GM23338 (cell line): Measurements from ENCODE around the gene SMAD1.

Source experiments
- EZH2 ChIP-seq: fragments of 200-600 bp; sonication (generic); IDR thresholded peaks from one replicate; pipeline ENCODE4 v1.8.0; 2017; ENCODE audit warnings: antibody characterized with exemption, mild to moderate bottlenecking, low read depth; ENCODE audit not compliant: unreplicated experiment
- POLR2AphosphoS5 ChIP-seq: IDR thresholded peaks from 2 replicates; pipeline ENCODE4 v1.6.1; 2016; ENCODE audit warnings: antibody characterized with exemption, low read depth
- TF ChIP-seq, protein P1 (sequence below), 2 experiments: fragments of 200-600 bp in 1 of 2; sonication (generic) in 1 of 2; conservative IDR thresholded peaks; 2 replicates each; pipeline versions ENCODE4 v1.5.1 to v1.6.1; 2016 to 2017; ENCODE audit warnings: antibody characterized with exemption in 2 of 2, low read depth in 2 of 2, mild to moderate bottlenecking in 2 of 2, moderate library complexity in 1 of 2
- TF ChIP-seq, protein P2 (sequence below): IDR thresholded peaks from one replicate; pipeline ENCODE4 v1.6.1; 2018; ENCODE audit warnings: antibody characterized with exemption; ENCODE audit not compliant: unreplicated experiment

DNA sequence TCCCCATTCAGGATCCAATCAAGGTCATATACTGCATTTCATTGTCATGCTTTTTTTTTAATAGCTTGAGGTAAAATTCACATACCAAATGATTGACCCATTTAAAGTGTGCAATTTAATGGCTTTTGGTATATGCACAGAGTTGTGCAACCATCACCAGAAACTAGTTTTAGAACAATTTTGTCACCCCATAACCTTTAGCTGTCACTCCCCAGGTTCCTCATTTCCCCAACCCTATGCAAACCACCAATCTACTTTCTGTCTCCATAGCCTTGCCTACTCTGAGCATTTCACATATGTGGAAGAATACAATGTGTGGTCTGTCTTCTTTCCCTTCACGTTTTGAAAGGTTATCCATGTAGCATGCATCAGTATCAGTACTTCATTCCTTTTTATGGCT is 1.4 kb upstream of the SMAD1 start:
- TF ChIP-seq, protein P1, sequence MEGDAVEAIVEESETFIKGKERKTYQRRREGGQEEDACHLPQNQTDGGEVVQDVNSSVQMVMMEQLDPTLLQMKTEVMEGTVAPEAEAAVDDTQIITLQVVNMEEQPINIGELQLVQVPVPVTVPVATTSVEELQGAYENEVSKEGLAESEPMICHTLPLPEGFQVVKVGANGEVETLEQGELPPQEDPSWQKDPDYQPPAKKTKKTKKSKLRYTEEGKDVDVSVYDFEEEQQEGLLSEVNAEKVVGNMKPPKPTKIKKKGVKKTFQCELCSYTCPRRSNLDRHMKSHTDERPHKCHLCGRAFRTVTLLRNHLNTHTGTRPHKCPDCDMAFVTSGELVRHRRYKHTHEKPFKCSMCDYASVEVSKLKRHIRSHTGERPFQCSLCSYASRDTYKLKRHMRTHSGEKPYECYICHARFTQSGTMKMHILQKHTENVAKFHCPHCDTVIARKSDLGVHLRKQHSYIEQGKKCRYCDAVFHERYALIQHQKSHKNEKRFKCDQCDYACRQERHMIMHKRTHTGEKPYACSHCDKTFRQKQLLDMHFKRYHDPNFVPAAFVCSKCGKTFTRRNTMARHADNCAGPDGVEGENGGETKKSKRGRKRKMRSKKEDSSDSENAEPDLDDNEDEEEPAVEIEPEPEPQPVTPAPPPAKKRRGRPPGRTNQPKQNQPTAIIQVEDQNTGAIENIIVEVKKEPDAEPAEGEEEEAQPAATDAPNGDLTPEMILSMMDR (conservative IDR thresholded peaks at IDR 0.05; ENCODE audit: low read depth in 2 of 2), result no peak
- TF ChIP-seq POLR2AphosphoS5, result no peak
- TF ChIP-seq EZH2, result no peak
- TF ChIP-seq, protein P2, sequence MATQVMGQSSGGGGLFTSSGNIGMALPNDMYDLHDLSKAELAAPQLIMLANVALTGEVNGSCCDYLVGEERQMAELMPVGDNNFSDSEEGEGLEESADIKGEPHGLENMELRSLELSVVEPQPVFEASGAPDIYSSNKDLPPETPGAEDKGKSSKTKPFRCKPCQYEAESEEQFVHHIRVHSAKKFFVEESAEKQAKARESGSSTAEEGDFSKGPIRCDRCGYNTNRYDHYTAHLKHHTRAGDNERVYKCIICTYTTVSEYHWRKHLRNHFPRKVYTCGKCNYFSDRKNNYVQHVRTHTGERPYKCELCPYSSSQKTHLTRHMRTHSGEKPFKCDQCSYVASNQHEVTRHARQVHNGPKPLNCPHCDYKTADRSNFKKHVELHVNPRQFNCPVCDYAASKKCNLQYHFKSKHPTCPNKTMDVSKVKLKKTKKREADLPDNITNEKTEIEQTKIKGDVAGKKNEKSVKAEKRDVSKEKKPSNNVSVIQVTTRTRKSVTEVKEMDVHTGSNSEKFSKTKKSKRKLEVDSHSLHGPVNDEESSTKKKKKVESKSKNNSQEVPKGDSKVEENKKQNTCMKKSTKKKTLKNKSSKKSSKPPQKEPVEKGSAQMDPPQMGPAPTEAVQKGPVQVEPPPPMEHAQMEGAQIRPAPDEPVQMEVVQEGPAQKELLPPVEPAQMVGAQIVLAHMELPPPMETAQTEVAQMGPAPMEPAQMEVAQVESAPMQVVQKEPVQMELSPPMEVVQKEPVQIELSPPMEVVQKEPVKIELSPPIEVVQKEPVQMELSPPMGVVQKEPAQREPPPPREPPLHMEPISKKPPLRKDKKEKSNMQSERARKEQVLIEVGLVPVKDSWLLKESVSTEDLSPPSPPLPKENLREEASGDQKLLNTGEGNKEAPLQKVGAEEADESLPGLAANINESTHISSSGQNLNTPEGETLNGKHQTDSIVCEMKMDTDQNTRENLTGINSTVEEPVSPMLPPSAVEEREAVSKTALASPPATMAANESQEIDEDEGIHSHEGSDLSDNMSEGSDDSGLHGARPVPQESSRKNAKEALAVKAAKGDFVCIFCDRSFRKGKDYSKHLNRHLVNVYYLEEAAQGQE, result no peak
